OCI-LY3 (cell line): ENCODE results near the gene TYW1B.
"Not testable (repeated sequence)": the region's sequence is repeated elsewhere in the genome, so short reads cannot be mapped to it uniquely, and the experiment has no call there.

Experiments used
- H2AFZ ChIP-seq: fragments of 200-600, 300-600 bp; shearing (Covaris generic); 2 replicates; pipeline ENCODE4 v1.6.0; 2014; ENCODE audit warnings: antibody characterized with exemption, low read depth, low read length
- H3K27ac ChIP-seq: fragments of 200-600, 300-600 bp; sonication (generic); 2 replicates; pipeline ENCODE4 v1.5.1; 2014; ENCODE audit warnings: mild to moderate bottlenecking, low read length, moderate library complexity, mixed read lengths
- H3K27me3 ChIP-seq: fragments of 200-600, 300-600 bp; sonication (generic); 2 replicates; pipeline ENCODE4 v1.6.1; 2014; ENCODE audit warnings: low read depth, low read length, mixed read lengths
- H3K36me3 ChIP-seq: fragments of 200-600, 300-600 bp; sonication (generic); replicated peaks from 2 replicates; pipeline ENCODE3; 2014; ENCODE audit warnings: low read depth, low read length, mixed read lengths
- H3K4me1 ChIP-seq: fragments of 300-600, 200-600 bp; sonication (generic); 2 replicates; pipeline ENCODE4 v1.6.1; 2014; ENCODE audit warnings: low read length, mixed read lengths
- H3K4me2 ChIP-seq: fragments of 200-600, 300-600 bp; sonication (generic); 2 replicates; pipeline ENCODE4 v1.6.1; 2014; ENCODE audit warnings: low read length, mixed read lengths
- H3K4me3 ChIP-seq: fragments of 300-600, 200-600 bp; sonication (generic); 2 replicates; pipeline ENCODE4 v1.5.1; 2014; ENCODE audit warnings: antibody characterized with exemption, mild to moderate bottlenecking, low read length, moderate library complexity
- H3K79me2 ChIP-seq: fragments of 300-600, 200-600 bp; shearing (Covaris generic); 2 replicates; pipeline ENCODE4 v1.6.1; 2014; ENCODE audit warnings: mild to moderate bottlenecking, low read length, mixed read lengths
- H3K9ac ChIP-seq: fragments of 300-600, 200-600 bp; shearing (Covaris generic); 2 replicates; pipeline ENCODE4 v1.6.0; 2014; ENCODE audit warnings: mild to moderate bottlenecking, low read length, moderate library complexity
- H3K9me3 ChIP-seq: fragments of 200-600, 300-600 bp; shearing (Covaris generic); 2 replicates; pipeline ENCODE4 v1.6.1; 2014; ENCODE audit warnings: low read length, mixed read lengths; ENCODE audit not compliant: insufficient read depth
- H4K20me1 ChIP-seq: fragments of 200-600, 300-600 bp; sonication (generic); 2 replicates; pipeline ENCODE4 v1.6.1; 2016; ENCODE audit warnings: low read length, mixed read lengths; ENCODE audit not compliant: insufficient read depth

Gene TYW1B

GRCh38 chr7:72696643-72697042 is 131.4 kb downstream of the TYW1B start:
- H3K9me3 ChIP-seq, H2AFZ ChIP-seq, H3K79me2 ChIP-seq, H3K36me3 ChIP-seq, H3K4me2 ChIP-seq, H3K4me3 ChIP-seq, H3K4me1 ChIP-seq, H4K20me1 ChIP-seq, H3K9ac ChIP-seq, H3K27me3 ChIP-seq, H3K27ac ChIP-seq: not testable (repeated sequence)

- not testable (repeated sequence) for H4K20me1 ChIP-seq, H3K27me3 ChIP-seq, H3K79me2 ChIP-seq, H3K27ac ChIP-seq, H3K4me2 ChIP-seq, H3K9ac ChIP-seq, H3K4me1 ChIP-seq, H3K36me3 ChIP-seq, H2AFZ ChIP-seq, H3K9me3 ChIP-seq, H3K4me3 ChIP-seq
Observed at GRCh38 chr7:72695482-72695881, 132.5 kb downstream of the TYW1B start.

GRCh38 chr7:72691442-72691841 is 136.6 kb downstream of the TYW1B start:
- H3K36me3 ChIP-seq, H3K9ac ChIP-seq, H3K4me1 ChIP-seq, H4K20me1 ChIP-seq, H3K79me2 ChIP-seq, H3K27ac ChIP-seq, H3K4me3 ChIP-seq, H3K27me3 ChIP-seq, H3K9me3 ChIP-seq, H2AFZ ChIP-seq, H3K4me2 ChIP-seq: not testable (repeated sequence)

GRCh38 chr7:72690177-72690576 is 137.8 kb downstream of the TYW1B start:
- not testable (repeated sequence) for H3K4me2 ChIP-seq, H4K20me1 ChIP-seq, H3K79me2 ChIP-seq, H3K9me3 ChIP-seq, H3K36me3 ChIP-seq, H3K4me1 ChIP-seq, H3K27ac ChIP-seq, H3K9ac ChIP-seq, H3K27me3 ChIP-seq, H3K4me3 ChIP-seq, H2AFZ ChIP-seq

DNA sequence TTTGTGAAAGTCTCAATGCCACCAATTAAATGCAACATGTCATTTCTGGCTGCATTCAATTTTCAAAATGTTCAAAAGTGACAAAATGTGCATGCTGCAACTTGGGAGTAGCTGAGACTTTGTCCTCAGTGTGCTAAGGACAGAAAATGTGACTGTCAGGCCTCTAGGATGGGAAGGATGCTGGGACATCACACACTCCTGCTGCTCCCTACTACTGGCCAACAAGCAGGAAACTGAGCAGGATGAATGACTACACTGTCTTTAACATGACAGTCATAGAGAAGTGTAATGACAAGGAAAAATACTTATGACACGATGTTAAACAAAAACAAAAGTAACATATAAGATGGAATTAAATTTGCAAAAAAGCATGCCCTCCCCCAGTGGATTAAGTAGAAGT is 138.7 kb downstream of the TYW1B start:
- H3K4me3 ChIP-seq, H3K27ac ChIP-seq, H3K79me2 ChIP-seq, H3K4me2 ChIP-seq, H3K9ac ChIP-seq, H3K4me1 ChIP-seq, H4K20me1 ChIP-seq, H3K27me3 ChIP-seq, H2AFZ ChIP-seq, H3K9me3 ChIP-seq, H3K36me3 ChIP-seq: not testable (repeated sequence)

DNA sequence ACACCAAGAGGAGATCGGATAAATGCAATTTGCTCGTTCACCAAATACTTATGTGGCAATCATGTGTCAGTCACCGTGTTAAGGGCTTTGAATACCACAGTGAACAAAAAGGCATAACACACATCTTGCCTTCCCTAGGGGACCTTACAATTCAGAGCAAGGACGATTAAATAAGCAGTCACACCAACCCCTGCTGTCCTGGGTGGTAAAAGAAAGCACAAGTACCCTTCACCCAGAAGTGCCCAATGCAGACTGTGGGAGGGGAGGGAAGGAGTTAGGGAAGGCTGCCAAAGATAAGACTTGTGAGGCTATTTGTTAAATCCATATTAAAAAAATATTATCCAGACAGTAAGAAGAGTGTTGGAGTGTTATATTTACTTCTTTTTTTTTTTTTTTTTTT is 146.8 kb downstream of the TYW1B start:
- H3K4me2 ChIP-seq, H3K36me3 ChIP-seq, H3K9ac ChIP-seq, H2AFZ ChIP-seq, H3K27me3 ChIP-seq, H4K20me1 ChIP-seq, H3K9me3 ChIP-seq, H3K79me2 ChIP-seq, H3K4me3 ChIP-seq, H3K27ac ChIP-seq: not testable (repeated sequence)
- H3K4me1 ChIP-seq, result peaks cover 28% of the 10 kb centered on the region

- H3K36me3 ChIP-seq, H3K4me3 ChIP-seq, H3K9me3 ChIP-seq, H3K4me1 ChIP-seq, H3K4me2 ChIP-seq, H3K27ac ChIP-seq, H2AFZ ChIP-seq, H3K79me2 ChIP-seq, H3K27me3 ChIP-seq, H4K20me1 ChIP-seq, H3K9ac ChIP-seq: not testable (repeated sequence)
Observed at GRCh38 chr7:72676880-72677279, 151.1 kb downstream of the TYW1B start.

DNA sequence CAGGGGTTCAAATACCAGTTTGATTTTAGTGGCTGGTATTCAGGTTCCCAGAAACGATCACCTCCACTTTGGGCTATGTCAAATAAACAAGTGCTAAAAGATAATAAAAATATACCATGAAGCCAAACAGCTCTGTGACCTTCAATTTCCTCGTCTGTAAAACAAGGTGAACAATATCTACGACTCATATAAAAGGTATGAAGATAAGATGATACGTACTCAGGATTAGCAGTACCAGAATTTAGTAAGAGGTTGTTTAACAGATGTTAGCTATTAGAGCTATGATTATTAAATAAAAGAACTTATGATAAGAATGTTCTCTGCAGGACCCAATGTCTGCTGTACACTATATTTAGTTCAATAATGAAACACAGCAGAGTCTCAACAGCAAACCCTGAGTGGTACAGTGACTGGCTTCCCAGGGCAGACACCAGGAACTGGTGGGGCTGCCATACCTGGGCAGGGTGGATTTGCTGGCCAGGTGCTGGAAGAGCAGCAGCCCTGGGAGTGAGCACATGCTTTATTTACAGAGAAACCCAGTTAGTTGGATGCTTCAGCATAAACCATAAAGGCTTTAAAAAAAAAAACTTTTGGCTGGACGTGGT is 151.8 kb downstream of the TYW1B start:
- not testable (repeated sequence) for H2AFZ ChIP-seq, H3K79me2 ChIP-seq, H3K4me1 ChIP-seq, H3K27ac ChIP-seq, H3K27me3 ChIP-seq, H3K4me2 ChIP-seq, H3K9me3 ChIP-seq, H3K36me3 ChIP-seq, H3K9ac ChIP-seq, H4K20me1 ChIP-seq, H3K4me3 ChIP-seq

DNA sequence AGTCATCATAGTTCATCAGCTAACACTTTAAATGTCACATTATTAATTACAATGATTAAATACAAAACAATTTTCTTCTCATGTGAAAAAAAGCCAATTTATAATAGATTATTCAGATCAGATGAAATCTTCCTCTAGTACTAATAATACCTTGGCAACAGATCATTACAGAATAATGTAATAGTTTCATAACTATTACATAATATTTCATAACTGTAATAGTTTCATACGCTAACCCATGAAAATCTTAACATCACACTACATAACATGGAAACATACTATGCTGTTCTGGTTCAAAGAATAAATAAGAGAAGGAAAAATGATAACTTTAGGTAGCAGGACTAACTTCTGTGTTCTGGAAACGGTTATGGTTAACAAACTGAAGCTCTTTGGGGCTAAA is 152.3 kb downstream of the TYW1B start:
- not testable (repeated sequence) for H3K4me2 ChIP-seq, H2AFZ ChIP-seq, H3K9ac ChIP-seq, H3K27ac ChIP-seq, H3K79me2 ChIP-seq, H3K27me3 ChIP-seq, H3K4me3 ChIP-seq, H4K20me1 ChIP-seq, H3K4me1 ChIP-seq, H3K9me3 ChIP-seq, H3K36me3 ChIP-seq
